ENCODE measurements around the gene SYS1.

SYS1 gene

GRCh38 chr20:45362804-45363610, at the start of gene SYS1:
Gene SYS1, plus strand, starts transcription at chr20:45363156. Its CDS starts 376 bp downstream, at chr20:45363532.
- DNase-seq, result peak; percentile 97

GRCh38 chr20:45313943-45314342, 49.0 kb upstream of the SYS1 start:
- no peak for DNase-seq

GRCh38 chr20:45315672-45316071, 47.3 kb upstream of the SYS1 start:
- no peak for DNase-seq

- DNase-seq, result no peak
These were observed 46.5 kb upstream of the SYS1 start for GRCh38 chr20:45316150-45317080.

GRCh38 chr20:45317826-45318225, 45.1 kb upstream of the SYS1 start:
- no peak for DNase-seq

- no peak for DNase-seq
These were observed 44.5 kb upstream of the SYS1 start for GRCh38 chr20:45318386-45318939.

GRCh38 chr20:45318948-45319347, 44.0 kb upstream of the SYS1 start:
- DNase-seq, result no peak

GRCh38 chr20:45320948-45321595, 41.9 kb upstream of the SYS1 start:
- peak; percentile 65 to 82 for DNase-seq

- peak; percentile 86 to 87 for DNase-seq
These were observed 40.0 kb upstream of the SYS1 start for GRCh38 chr20:45322952-45323383.

- no peak for DNase-seq
These were observed 39.2 kb upstream of the SYS1 start for GRCh38 chr20:45323731-45324130.

- DNase-seq, result no peak
These were observed 37.6 kb upstream of the SYS1 start for GRCh38 chr20:45325371-45325770.

GRCh38 chr20:45328451-45328850, 34.5 kb upstream of the SYS1 start:
- DNase-seq, result no peak

GRCh38 chr20:45329497-45330319, 33.2 kb upstream of the SYS1 start:
- no peak for DNase-seq

- no peak for DNase-seq
These were observed 32.5 kb upstream of the SYS1 start for GRCh38 chr20:45330476-45330875.

- no peak for DNase-seq
These were observed 26.2 kb upstream of the SYS1 start for GRCh38 chr20:45336530-45337366.

- DNase-seq, result no peak
These were observed 25.4 kb upstream of the SYS1 start for GRCh38 chr20:45337367-45338120.

- no peak for DNase-seq
These were observed 24.6 kb upstream of the SYS1 start for GRCh38 chr20:45338121-45339030.

GRCh38 chr20:45339084-45339483, 23.9 kb upstream of the SYS1 start:
- DNase-seq, result no peak

- DNase-seq, result no peak
These were observed 23.2 kb upstream of the SYS1 start for GRCh38 chr20:45339799-45340198.
